Measurements from ENCODE around the gene ADAP2. TPM values are rescaled to one million over a fixed set of nuclear protein-coding genes. Genes with fewer than 3 reads are reported as not detected.

Gene ADAP2
- total RNA-seq, 4 donors from 2014 or later, result 1.6 to 32.2 (median 13.6) TPM

DNA sequence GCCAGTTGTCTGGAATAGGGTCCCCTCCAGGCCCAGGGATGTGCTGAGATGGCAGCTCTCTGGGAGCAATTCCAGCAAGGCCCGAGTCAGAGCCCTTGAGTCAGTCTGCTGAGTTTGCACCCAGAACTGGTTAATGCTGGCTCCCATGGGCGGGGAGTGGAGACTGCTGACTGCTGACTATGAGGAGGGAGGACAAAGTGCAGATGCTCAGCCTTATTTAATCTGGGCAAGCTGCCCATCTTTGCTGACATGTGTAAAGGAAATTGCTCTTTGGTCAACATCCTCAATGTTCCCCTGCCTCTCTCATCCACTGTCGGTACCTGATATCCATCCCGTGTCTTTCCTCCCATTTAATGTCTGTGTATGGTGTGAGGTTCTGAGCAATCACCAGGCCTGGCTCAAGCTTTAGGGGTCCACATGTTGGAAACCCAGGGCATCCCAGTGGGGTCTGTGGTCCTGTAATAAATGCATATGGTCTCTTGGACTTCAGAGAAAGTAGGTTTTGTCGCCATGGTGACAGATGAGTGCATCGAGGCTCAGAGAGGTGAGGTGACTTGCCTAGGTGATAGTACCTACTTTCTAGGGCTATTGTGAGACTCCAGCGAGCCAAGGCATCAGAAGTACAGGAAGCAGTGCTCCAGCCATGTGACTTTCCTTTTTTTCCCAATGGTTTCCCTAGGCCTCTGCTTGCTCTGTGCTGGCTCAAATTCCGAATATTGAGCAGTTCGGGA is 29.1 kb downstream of the ADAP2 start:
- DNase-seq, result peak in 2 of 3 donors; percentile 84 to 93
- Histone ChIP-seq H3K4me3 (no peak overlapping the region), H3K36me3 (no peaks in the 10 kb centered on the region), H3K9me3 (no peaks in the 10 kb centered on the region), H3K4me1 (peaks cover 0 to 22% (median 0%) of the 10 kb centered on the region in 4 donors), H3K27me3 (no peaks in the 10 kb centered on the region), H3K27ac (peak overlapping the region in 3 of 4 donors; percentile 4 to 72 (median 27))
- no peak for TF ChIP-seq POLR2A (IDR thresholded peaks at IDR 0.05)
- no peak for TF ChIP-seq CTCF (IDR thresholded peaks at IDR 0.05)

- Histone ChIP-seq H3K4me3 (no peak overlapping the region), H3K27me3 (no peaks in the 10 kb centered on the region), H3K36me3 (no peaks in the 10 kb centered on the region), H3K9me3 (no peaks in the 10 kb centered on the region), H3K27ac (peak overlapping the region in 3 of 4 donors; percentile 5 to 19 (median 8)), H3K4me1 (peaks cover 0 to 22% (median 0%) of the 10 kb centered on the region in 4 donors)
- no peak for DNase-seq
- TF ChIP-seq CTCF (IDR thresholded peaks at IDR 0.05) (no peak), POLR2A (IDR thresholded peaks at IDR 0.05) (no peak)
Measured at GRCh38 chr17:30952638-30953393, 31.1 kb downstream of the ADAP2 start.

- no peaks in the 10 kb centered on the region for H3K27me3 ChIP-seq
- no peak for DNase-seq
Measured at GRCh38 chr17:30954046-30954830, 32.5 kb downstream of the ADAP2 start.

DNA sequence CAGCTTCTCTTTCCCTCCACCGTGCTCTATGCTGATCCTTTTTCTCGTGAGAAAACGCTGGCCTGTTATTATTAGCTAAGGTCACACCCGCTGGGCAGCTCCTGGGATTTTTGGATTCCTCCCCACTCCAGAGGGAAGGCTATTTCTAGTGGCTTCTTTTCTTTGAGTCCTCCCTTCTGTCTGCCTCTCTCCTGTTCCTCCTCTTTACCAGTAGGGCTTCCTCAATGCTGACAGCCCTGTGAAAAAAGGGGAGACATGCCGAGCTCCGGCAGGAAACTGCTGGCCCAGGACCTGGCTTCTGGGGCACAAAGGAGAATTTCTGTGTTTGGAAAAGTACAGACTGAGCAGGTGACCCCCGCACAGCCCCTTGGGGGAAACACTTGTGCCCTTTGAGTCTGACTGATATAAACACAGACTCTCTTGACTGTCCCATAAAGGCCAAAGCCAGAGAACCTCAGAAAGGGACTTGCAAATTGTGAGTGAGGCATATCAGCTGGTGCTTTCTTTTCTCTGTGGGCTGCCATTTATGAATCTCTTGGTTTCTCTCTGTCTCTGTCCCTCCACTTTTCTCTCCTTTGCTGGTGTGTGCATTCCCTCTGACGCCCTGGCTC is 35.1 kb downstream of the ADAP2 start:
- Histone ChIP-seq H3K9me3 (no peaks in the 10 kb centered on the region), H3K4me1 (peaks cover 0 to 4% (median 1%) of the 10 kb centered on the region in 4 donors), H3K4me3 (no peak overlapping the region), H3K36me3 (no peaks in the 10 kb centered on the region), H3K27ac (peak overlapping the region in 1 of 4 donors; percentile 2), H3K27me3 (no peaks in the 10 kb centered on the region)
- TF ChIP-seq POLR2A (IDR thresholded peaks at IDR 0.05) (no peak), CTCF (IDR thresholded peaks at IDR 0.05) (no peak)
- peak in 1 of 3 donors; percentile 39 for DNase-seq

More at GRCh38 chr17:30954046-30954830, 32.5 kb downstream of the ADAP2 start:
- TF ChIP-seq POLR2A (IDR thresholded peaks at IDR 0.05), result no peak
- TF ChIP-seq CTCF (IDR thresholded peaks at IDR 0.05), result no peak
- Histone ChIP-seq H3K4me3 (no peak overlapping the region), H3K4me1 (peaks cover 0 to 22% (median 2%) of the 10 kb centered on the region in 4 donors), H3K9me3 (no peaks in the 10 kb centered on the region), H3K36me3 (no peaks in the 10 kb centered on the region), H3K27ac (peak overlapping the region in 3 of 4 donors; percentile 8 to 13 (median 12))

DNA sequence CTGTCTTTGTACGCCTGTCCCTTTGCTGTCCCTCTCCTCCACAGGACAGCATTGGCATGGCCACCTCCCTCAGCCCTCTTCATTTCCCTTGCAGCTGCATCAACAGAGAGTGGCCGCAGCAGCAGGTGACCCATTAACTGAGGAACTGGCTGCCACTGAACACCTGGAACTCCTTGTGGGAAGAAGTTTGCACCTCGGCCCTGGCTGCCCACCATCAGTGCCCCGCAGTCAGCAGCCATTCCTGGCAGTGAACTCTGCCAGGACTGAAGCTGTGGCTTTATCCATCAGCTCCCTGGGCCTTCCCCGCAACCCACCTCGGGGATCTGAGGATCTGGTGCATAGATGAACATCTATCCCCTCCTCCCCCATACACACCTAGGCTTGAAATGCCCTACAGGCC is 36.0 kb downstream of the ADAP2 start:
- DNase-seq, result peak in 1 of 3 donors; percentile 41
- no peaks in the 10 kb centered on the region for H3K27me3 ChIP-seq
- H3K9me3 ChIP-seq, result no peaks in the 10 kb centered on the region
- H3K4me1 ChIP-seq, result peaks cover 0 to 4% (median 1%) of the 10 kb centered on the region in 4 donors
- TF ChIP-seq CTCF (IDR thresholded peaks at IDR 0.05), result no peak
- no peak for TF ChIP-seq POLR2A (IDR thresholded peaks at IDR 0.05)
- H3K36me3 ChIP-seq, result no peaks in the 10 kb centered on the region
- H3K27ac ChIP-seq, result no peak overlapping the region
- no peak overlapping the region for H3K4me3 ChIP-seq

All from Peyer's patch (tissue), 4 donors.